GM12878 (cell line): ENCODE results near the gene MILR1. TPM values are rescaled to one million over a fixed set of nuclear protein-coding genes. Genes with fewer than 3 reads are reported as not detected.

ENCODE experiments used
- ATAC-seq: fragments of 200-7000 bp; cut with Tn5 transposase; 3 replicates; pipeline ENCODE4 v1.9.1; 2020; ENCODE audit warnings: mild to moderate bottlenecking, moderate library complexity
- BruUV-seq: library from RNA; stranded (reverse); fragments of 400-500 nt; replicated peaks from 2 replicates; lab custom pipeline; 2021; lab: Mats Ljungman, UMichigan
- CTCF ChIA-PET: fragments of 300-600 bp; sonication (Branson Sonifier 250); formaldehyde crosslinking; extraction: SDS; loops from one replicate; lab custom pipeline; 2021; ENCODE audit warnings: inconsistent platforms; lab: Yijun Ruan, JAX
- POLR2A ChIA-PET: fragments of 350-600 bp; formaldehyde crosslinking; extraction: SDS; loops from one replicate; lab custom pipeline; 2021; ENCODE audit warnings: inconsistent platforms; lab: Charles Lee
- RAD21 ChIA-PET: fragments of 300-600 bp; sonication (Branson Sonifier 250); formaldehyde crosslinking; loops from one replicate; lab custom pipeline; 2023; ENCODE audit warnings: antibody characterized with exemption; ENCODE audit not compliant: unreplicated experiment; lab: Charles Lee
- SMC1A ChIA-PET: fragments of 300-600 bp; sonication (Branson Sonifier 250); formaldehyde crosslinking; loops from one replicate; lab custom pipeline; 2023; ENCODE audit not compliant: unreplicated experiment, uncharacterized antibody; lab: Charles Lee
- DNase-seq: peaks from one replicate; pipeline ENCODE4 v3.0.0-alpha.2; 2011; ENCODE audit warnings: low read depth, low spot score
- FAIRE-seq: peaks from 3 replicates; lab custom pipeline; 2011; peaks lifted over from hg19 to GRCh38; lab: Jason Lieb, UNC
- H2AFZ ChIP-seq: 2 replicates; pipeline ENCODE4 v1.6.0; 2011; ENCODE audit warnings: low read depth, low read length, control low read depth; ENCODE audit not compliant: control insufficient read depth
- H3K27ac ChIP-seq: 2 replicates; pipeline ENCODE4 v1.5.1; 2011; ENCODE audit warnings: control low read depth; ENCODE audit not compliant: control insufficient read depth, insufficient read depth
- H3K27me3 ChIP-seq, 2 experiments: replicated peaks in 1 of 2; 2 replicates each; pipeline versions ENCODE4 v1.6.0 to v1.6.1; 2011; ENCODE audit warnings: low read length in 1 of 2; ENCODE audit not compliant: control insufficient read depth in 2 of 2, insufficient read depth in 2 of 2
- H3K36me3 ChIP-seq, 2 experiments: 2 replicates each; pipeline ENCODE4 v1.5.1; 2011; ENCODE audit warnings: low read length in 1 of 2; ENCODE audit not compliant: control insufficient read depth in 2 of 2, insufficient read depth in 2 of 2
- H3K4me1 ChIP-seq: 2 replicates; pipeline ENCODE4 v1.6.1; 2011; ENCODE audit warnings: mild to moderate bottlenecking, low read length, moderate library complexity, mixed read lengths; ENCODE audit not compliant: control insufficient read depth, insufficient read depth
- H3K4me2 ChIP-seq: 2 replicates; pipeline ENCODE4 v1.6.0; 2011; ENCODE audit warnings: control low read depth; ENCODE audit not compliant: control insufficient read depth, insufficient read depth
- H3K4me3 ChIP-seq: fragments of 200-600 bp; sonication (generic); 2 replicates; pipeline ENCODE4 v1.5.1; 2016
- H3K79me2 ChIP-seq: 2 replicates; pipeline ENCODE4 v1.6.0; 2011; ENCODE audit warnings: low read length; ENCODE audit not compliant: control insufficient read depth, insufficient read depth
- H3K9ac ChIP-seq: 2 replicates; pipeline ENCODE4 v1.8.0; 2011; ENCODE audit warnings: low read length, control low read depth, mixed read lengths; ENCODE audit not compliant: control insufficient read depth, insufficient read depth
- H3K9me3 ChIP-seq: replicated peaks from 3 replicates; pipeline ENCODE4 v1.5.1; 2011; ENCODE audit warnings: mild to moderate bottlenecking, low read length; ENCODE audit not compliant: control insufficient read depth, insufficient read depth
- H4K20me1 ChIP-seq: 2 replicates; pipeline ENCODE4 v1.6.0; 2011; ENCODE audit not compliant: control insufficient read depth, insufficient read depth
- BCL11A ChIP-seq: IDR thresholded peaks from 2 replicates; pipeline ENCODE4 v1.6.1; 2011; ENCODE audit warnings: low read depth, low read length
- CTCF ChIP-seq, 3 experiments: IDR thresholded peaks in 2 of 3; conservative IDR thresholded peaks in 1 of 3; 2 replicates each; pipeline ENCODE4 v1.5.1; 2011; ENCODE audit warnings: low read depth in 3 of 3, low read length in 3 of 3, mild to moderate bottlenecking in 3 of 3, control low read depth in 2 of 3, moderate library complexity in 2 of 3, inconsistent platforms in 1 of 3, mixed read lengths in 1 of 3; ENCODE audit not compliant: control insufficient read depth in 2 of 3, insufficient read depth in 1 of 3; ENCODE audit errors: extremely low read depth in 1 of 3
- ESRRA ChIP-seq: IDR thresholded peaks from 2 replicates; pipeline ENCODE4 v1.6.1; 2012; ENCODE audit warnings: mild to moderate bottlenecking, low read length, improper control_type of control experiment
- ETV6 ChIP-seq, 2 experiments: fragments of 450-650 bp in 1 of 2; IDR thresholded peaks in 1 of 2; conservative IDR thresholded peaks in 1 of 2; 2 replicates each; pipeline ENCODE4 v1.6.1; 2014; ENCODE audit warnings: antibody characterized with exemption in 1 of 2, borderline replicate concordance in 1 of 2, low read depth in 1 of 2, mild to moderate bottlenecking in 1 of 2, moderate library complexity in 1 of 2
- PML ChIP-seq: IDR thresholded peaks from 2 replicates; pipeline ENCODE4 v1.6.1; 2012; ENCODE audit warnings: low read length, inconsistent platforms
- RAD21 ChIP-seq: IDR thresholded peaks from 2 replicates; pipeline ENCODE4 v1.6.1; 2011; ENCODE audit warnings: mild to moderate bottlenecking, low read depth, low read length, moderate library complexity; ENCODE audit not compliant: insufficient read depth
- RB1 ChIP-seq: fragments of 450-650 bp; formaldehyde crosslinking; IDR thresholded peaks from 2 replicates; pipeline ENCODE4 v1.6.1; 2017; ENCODE audit warnings: mild to moderate bottlenecking, borderline replicate concordance
- RUNX3 ChIP-seq: IDR thresholded peaks from 2 replicates; pipeline ENCODE4 v1.6.1; 2012; ENCODE audit warnings: low read length, inconsistent platforms
- SMC3 ChIP-seq: IDR thresholded peaks from 2 replicates; pipeline ENCODE4 v1.6.1; 2011; ENCODE audit warnings: low read length, improper control_type of control experiment, borderline replicate concordance
- TAF1 ChIP-seq: IDR thresholded peaks from 2 replicates; pipeline ENCODE4 v1.6.1; 2011; ENCODE audit warnings: mild to moderate bottlenecking, low read depth, low read length, borderline replicate concordance
- ZBTB33 ChIP-seq: fragments of 450-650 bp; IDR thresholded peaks from 2 replicates; pipeline ENCODE4 v1.6.1; 2017; ENCODE audit warnings: mild to moderate bottlenecking
- WGBS: methylation state at CpG from one replicate; pipeline ENCODE4 v1.1.6; 2016; ENCODE audit warnings: low lambda C conversion rate; ENCODE audit not compliant: insufficient replicate concordance, insufficient coverage; ENCODE audit errors: missing lambda C conversion rate; 5-methylcytosine and 5-hydroxymethylcytosine counted together
- in situ Hi-C: fragments of 300-500 bp; cut with MboI; formaldehyde crosslinking; loops from 9 replicates; pipeline ENCODE4 v1.14.3; 2018; ENCODE audit warnings: mixed read lengths
- intact Hi-C: fragments of 100-400 bp; cut with micrococcal nuclease; formaldehyde crosslinking; loops from one replicate; pipeline ENCODE4 v1.14.2; 2022; ENCODE audit not compliant: unreplicated experiment
- polyA plus RNA-seq, 11 experiments: library from polyadenylated mRNA; depleted of rRNA in 4 of 11; unstranded in 6 of 11; stranded (reverse) in 5 of 11; fragments of >200 nt; fragmentation: Nextera tagmentation in 4 of 11; fragmentation: Illumina TruSeq in 1 of 11; extraction: Ambion mirVana in 4 of 11; extraction: Trizol in 1 of 11; gene quantifications; 1 replicate in 1 of 11; 2 replicates in 10 of 11; pipeline versions ENCODE4 v1.2.1 to v1.2.3, GENCODE V29; 2011 to 2016; ENCODE audit warnings: inconsistent platforms in 2 of 11, missing spikeins in 2 of 11, low read depth in 1 of 11
- total RNA-seq, 4 experiments: library from RNA; depleted of rRNA in 3 of 4; stranded (reverse); fragments of >200 nt in 3 of 4; fragmentation: Illumina TruSeq in 1 of 4; extraction: Trizol in 1 of 4; gene quantifications; 2 replicates each; pipeline versions ENCODE4 v1.2.1 to v1.2.3, GENCODE V29; 2013 to 2021

MILR1 gene
- total and polyA plus RNA-seq, 10 of the 15 experiments (the other 5 are each of a cell fraction or from before 2014, with no cell fraction given): 2.0 to 47.2 (median 17.2) TPM

- no peaks in the 10 kb centered on the region for H4K20me1 ChIP-seq
- ATAC-seq: peak; percentile 85
- SMC1A ChIA-PET: interaction anchor here (0.8 to 4.6 kb wide), 17 partner anchors 9 to 221 kb away, joined by 3 to 121 read pairs (median 4); partner anchors contain the start of gene CEP95
- no peak overlapping the region for H2AFZ ChIP-seq
- intact Hi-C loops: loop anchor here (1.0 to 5.0 kb wide), 3 partner anchors 71 to 184 kb away; no protein-coding TSS in a partner anchor
- 81% methylated on average over 13 of the region's 13 CpGs for WGBS
- H3K9me3 ChIP-seq: no peaks in the 10 kb centered on the region
- POLR2A ChIA-PET: interaction anchor here (0.7 to 1.6 kb wide), 5 partner anchors 9 to 72 kb away, joined by 3 to 7 read pairs (median 3); partner anchors contain the start of genes CEP95 and DDX5
- no peak overlapping the region for H3K4me2 ChIP-seq
- no TSS peak for BruUV-seq
- in situ Hi-C loops: loop anchor here (5.0 kb wide), 2 partner anchors 69 to 169 kb away; no protein-coding TSS in a partner anchor
- RAD21 ChIA-PET: interaction anchor here (0.6 to 9.9 kb wide), 6 partner anchors 16 to 201 kb away, joined by 3 to 174 read pairs (median 4); no protein-coding TSS in a partner anchor
- peaks cover 0 to 15% of the 10 kb centered on the region in 2 experiments; a peak in 3 of 4 replicates for H3K36me3 ChIP-seq
- no peak overlapping the region for H3K27ac ChIP-seq
- DNase-seq: no peak
- no peaks in the 10 kb centered on the region; the same call in 1 of the 2 replicates for H3K4me1 ChIP-seq
- CTCF ChIA-PET: interaction anchor here (0.6 to 17.7 kb wide), 32 partner anchors 10 to 246 kb away, joined by 3 to 350 read pairs (median 3); partner anchors contain the start of genes CEP95 and DDX5
- no peak for FAIRE-seq
- peaks cover 25% of the 10 kb centered on the region for H3K79me2 ChIP-seq
- H3K9ac ChIP-seq: no peak overlapping the region
- peak; percentile 66 for TF ChIP-seq RAD21
- no peak for TF ChIP-seq TAF1
- peak; percentile 67; the same call in 1 of the 2 replicates for TF ChIP-seq SMC3
- peak; percentile 44 to 69 (median 68) for TF ChIP-seq CTCF (IDR thresholded peaks at IDR 0.05 in 2 of 3, conservative IDR thresholded peaks at IDR 0.05 in 1 of 3; ENCODE audit: control insufficient read depth in 2 of 3, extremely low read depth in 1 of 3, insufficient read depth in 1 of 3, low read depth in 3 of 3, low read length in 3 of 3)
- TF ChIP-seq RB1: no peak
- TF ChIP-seq ETV6 (conservative IDR thresholded peaks at IDR 0.05 in 1 of 2, IDR thresholded peaks at IDR 0.05 in 1 of 2; ENCODE audit: borderline replicate concordance in 1 of 2, low read depth in 1 of 2): no peak
- no peak for TF ChIP-seq ESRRA
- no peak for TF ChIP-seq RUNX3
- TF ChIP-seq PML: no peak
- no peak for TF ChIP-seq BCL11A
- no peak for TF ChIP-seq ZBTB33
- no peaks in the 10 kb centered on the region for H3K27me3 ChIP-seq
- H3K4me3 ChIP-seq: no peak overlapping the region
These were observed 42.3 kb downstream of the MILR1 start for GRCh38 chr17:64491034-64491860.
